HCT116 (cell line): ENCODE measurements around the gene SLC25A39. TPM values are rescaled to one million over a fixed set of nuclear protein-coding genes. Genes with fewer than 3 reads are reported as not detected.

Experiments used
- ATAC-seq: fragments of 200-7000 bp; cut with Tn5 transposase; 2 replicates; pipeline ENCODE4 v1.9.1; 2020; ENCODE audit warnings: mild to moderate bottlenecking, moderate library complexity
- BruUV-seq: library from RNA; stranded (reverse); fragments of 400-500 nt; replicated peaks from 2 replicates; lab custom pipeline; 2021; lab: Mats Ljungman, UMichigan
- CTCF ChIA-PET: fragments of 300-600 bp; sonication (Branson Sonifier 250); formaldehyde crosslinking; loops from one replicate; lab custom pipeline; 2021; ENCODE audit warnings: antibody characterized with exemption; lab: Charles Lee
- POLR2A ChIA-PET: fragments of 300-600, 350-600 bp; sonication (Branson Sonifier 250); formaldehyde crosslinking; loops from one replicate; lab custom pipeline; 2021; ENCODE audit warnings: antibody characterized with exemption; lab: Charles Lee
- RAD21 ChIA-PET, 2 experiments: fragments of 300-600 bp; sonication (Branson Sonifier 250); formaldehyde crosslinking; loops; one replicate each; lab custom pipeline; 2023; ENCODE audit warnings: low total read pairs in 2 of 2; ENCODE audit not compliant: uncharacterized antibody in 2 of 2, unreplicated experiment in 2 of 2, low non-redundant PET in 1 of 2; lab: Charles Lee
- DNase-seq: peaks from one replicate; pipeline ENCODE4 v3.0.0-alpha.2; 2010; ENCODE audit warnings: low read depth, low spot score
- H2AFZ ChIP-seq: fragments of 200-600 bp; shearing (Covaris generic), sonication (generic); 2 replicates; pipeline ENCODE4 v1.6.1; 2017; ENCODE audit warnings: low read depth, mixed run types, mixed read lengths, antibody characterized with exemption, low read length; ENCODE audit not compliant: poor library complexity, severe bottlenecking
- H3K27ac ChIP-seq: 2 replicates; pipeline ENCODE4 v1.5.1; 2012; ENCODE audit warnings: low read depth, low read length
- H3K27me3 ChIP-seq: fragments of 200-600 bp; sonication (generic); 2 replicates; pipeline ENCODE4 v1.6.1; 2016; ENCODE audit warnings: mixed run types, low read length, mixed read lengths; ENCODE audit not compliant: insufficient read depth
- H3K36me3 ChIP-seq, 2 experiments: fragments of 200-500 bp in 1 of 2; fragments of 200-600 bp in 1 of 2; sonication (Bioruptor generic) in 1 of 2; sonication (generic) in 1 of 2; 2 replicates each; pipeline versions ENCODE4 v1.5.1 to v1.6.1; 2014 to 2016; ENCODE audit warnings: low read length in 2 of 2, inconsistent platforms in 1 of 2, mixed read lengths in 1 of 2, mixed run types in 1 of 2; ENCODE audit not compliant: insufficient read depth in 2 of 2, control insufficient read depth in 1 of 2
- H3K4me1 ChIP-seq, 2 experiments: fragments of 200-600 bp in 1 of 2; sonication (generic) in 1 of 2; 2 replicates each; pipeline versions ENCODE4 v1.5.1 to v1.6.1; 2012 to 2017; ENCODE audit warnings: low read length in 2 of 2, inconsistent platforms in 1 of 2, mild to moderate bottlenecking in 1 of 2, mixed read lengths in 1 of 2, mixed run types in 1 of 2, moderate library complexity in 1 of 2; ENCODE audit not compliant: insufficient read depth in 2 of 2, control insufficient read depth in 1 of 2
- H3K4me2 ChIP-seq: fragments of 200-600 bp; sonication (generic); 2 replicates; pipeline ENCODE4 v1.6.1; 2017; ENCODE audit warnings: mixed run types, low read length, mixed read lengths
- H3K4me3 ChIP-seq, 2 experiments: fragments of 200-600 bp in 1 of 2; sonication (generic) in 1 of 2; replicated peaks in 1 of 2; 2 replicates each; pipeline ENCODE4 v1.5.1; 2011 to 2016; ENCODE audit warnings: low read length in 2 of 2, control low read depth in 1 of 2, low read depth in 1 of 2, mild to moderate bottlenecking in 1 of 2, mixed read lengths in 1 of 2, mixed run types in 1 of 2
- H3K79me2 ChIP-seq: fragments of 200-600 bp; sonication (generic); 2 replicates; pipeline ENCODE4 v1.6.1; 2017; ENCODE audit warnings: mild to moderate bottlenecking, mixed run types, low read length, moderate library complexity, mixed read lengths; ENCODE audit not compliant: insufficient read depth
- H3K9ac ChIP-seq: fragments of 200-600 bp; sonication (generic); 2 replicates; pipeline ENCODE4 v1.6.1; 2016; ENCODE audit warnings: low read length, mixed read lengths
- H3K9me2 ChIP-seq: fragments of 200-600 bp; sonication (generic), shearing (Covaris generic); 2 replicates; pipeline ENCODE4 v1.6.1; 2017; ENCODE audit warnings: mixed run types, mild to moderate bottlenecking, moderate library complexity; ENCODE audit not compliant: insufficient read depth
- H3K9me3 ChIP-seq, 2 experiments: fragments of 200-500 bp in 1 of 2; fragments of 200-600 bp in 1 of 2; sonication (Bioruptor generic) in 1 of 2; sonication (generic) in 1 of 2; 2 replicates each; pipeline ENCODE4 v1.6.1; 2014 to 2017; ENCODE audit warnings: low read length in 2 of 2, mixed read lengths in 2 of 2, inconsistent platforms in 1 of 2, low read depth in 1 of 2, mild to moderate bottlenecking in 1 of 2, mixed run types in 1 of 2, moderate library complexity in 1 of 2; ENCODE audit not compliant: control insufficient read depth in 1 of 2, insufficient read depth in 1 of 2
- H4K20me1 ChIP-seq: fragments of 200-600 bp; sonication (generic), shearing (Covaris generic); 2 replicates; pipeline ENCODE4 v1.6.1; 2017; ENCODE audit warnings: mixed run types, mild to moderate bottlenecking, moderate library complexity; ENCODE audit not compliant: insufficient read depth
- CBX3 ChIP-seq: IDR thresholded peaks from 2 replicates; pipeline ENCODE4 v1.6.1; 2012; ENCODE audit warnings: low read depth
- FOSL1 ChIP-seq: IDR thresholded peaks from 2 replicates; pipeline ENCODE4 v1.6.1; 2012; ENCODE audit warnings: low read depth
- JUND ChIP-seq: IDR thresholded peaks from 2 replicates; pipeline ENCODE4 v1.6.1; 2012
- POLR2AphosphoS5 ChIP-seq: IDR thresholded peaks from 2 replicates; pipeline ENCODE4 v1.6.1; 2011; ENCODE audit warnings: mild to moderate bottlenecking, low read depth, low read length, moderate library complexity
- SIN3A ChIP-seq: IDR thresholded peaks from 2 replicates; pipeline ENCODE4 v1.6.1; 2012; ENCODE audit warnings: low read depth
- SP1 ChIP-seq: IDR thresholded peaks from 2 replicates; pipeline ENCODE4 v1.6.1; 2012; ENCODE audit warnings: low read depth
- SRF ChIP-seq: IDR thresholded peaks from 2 replicates; pipeline ENCODE4 v1.6.1; 2012; ENCODE audit warnings: low read depth
- ZNF274 ChIP-seq: fragments of 200-500 bp; sonication (Bioruptor generic); IDR thresholded peaks from 2 replicates; pipeline ENCODE4 v1.6.1; 2014; ENCODE audit warnings: mild to moderate bottlenecking, low read depth, low read length, inconsistent platforms
- intact Hi-C: fragments of 100-400 bp; cut with micrococcal nuclease; formaldehyde crosslinking; loops from 2 replicates; pipeline ENCODE4 v1.10.0; 2022
- total RNA-seq: library from RNA; stranded (reverse); gene quantifications from one replicate; pipeline ENCODE4 v1.2.1, GENCODE V29; 2021; ENCODE audit not compliant: unreplicated experiment
- TF ChIP-seq, protein P1 (sequence below): IDR thresholded peaks from 2 replicates; pipeline ENCODE4 v1.6.1; 2011; ENCODE audit warnings: mild to moderate bottlenecking, low read length, moderate library complexity; ENCODE audit not compliant: insufficient replicate concordance; ENCODE audit errors: extremely low read depth
- TF ChIP-seq, protein P2 (sequence below): IDR thresholded peaks from 2 replicates; pipeline ENCODE4 v1.6.1; 2012

The SLC25A39 gene
- total RNA-seq, 1 experiment from 2014 or later, result 326 TPM

DNA sequence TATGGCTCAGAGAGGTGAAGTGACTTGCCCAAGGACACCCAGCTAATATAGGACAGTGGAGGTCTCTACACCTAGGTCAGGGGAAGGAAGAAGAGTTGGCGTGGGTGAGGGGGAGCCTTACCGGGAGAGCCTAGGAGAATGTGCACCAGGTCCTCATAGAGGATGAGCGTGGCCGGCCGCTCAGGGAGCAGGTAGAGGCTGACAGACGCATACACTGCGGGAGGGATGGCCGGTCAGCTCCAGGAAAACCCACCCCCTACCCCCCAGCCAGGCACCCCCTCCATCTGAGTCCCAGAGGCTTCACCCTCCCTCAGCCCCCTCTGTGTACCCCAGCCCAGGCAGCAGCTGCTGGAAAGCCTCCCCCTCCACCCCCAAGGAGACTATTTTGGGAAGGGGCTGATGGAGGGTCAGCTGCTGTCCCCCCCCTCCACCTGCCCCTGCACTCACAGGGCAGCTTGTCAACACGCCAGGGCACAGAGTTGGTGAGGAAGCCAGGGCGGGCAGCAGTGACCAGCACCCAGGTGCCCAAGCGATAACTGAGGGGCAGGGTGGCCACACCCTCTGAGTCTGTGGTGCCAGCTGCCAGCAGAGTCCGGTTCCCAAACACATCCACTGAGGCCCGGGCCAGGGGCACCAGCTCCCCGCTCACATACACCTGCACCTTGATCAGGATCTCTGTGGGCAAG, 35.0 kb upstream of the SLC25A39 start:
- no peak overlapping the region for H3K9ac ChIP-seq
- no peaks in the 10 kb centered on the region for H3K9me2 ChIP-seq
- TF ChIP-seq SIN3A, result no peak
- no peaks in the 10 kb centered on the region for H4K20me1 ChIP-seq
- H3K4me1 ChIP-seq, result peaks cover 7 to 27% of the 10 kb centered on the region in 2 experiments; a peak in 3 of 4 replicates
- no peaks in the 10 kb centered on the region for H3K9me3 ChIP-seq
- no peak overlapping the region for H3K27ac ChIP-seq
- H2AFZ ChIP-seq, result no peak overlapping the region
- no peak overlapping the region for H3K4me3 ChIP-seq
- no peaks in the 10 kb centered on the region for H3K36me3 ChIP-seq
- no peak overlapping the region for H3K4me2 ChIP-seq
- DNase-seq, result no peak
- ChIA-PET CTCF (interaction anchor here (0.9 to 1.5 kb wide), 2 partner anchors 8 to 16 kb away, joined by 3 read pairs; no protein-coding TSS in a partner anchor), POLR2A (interaction anchor here (1.0 kb wide), 1 partner anchor 191 kb away, joined by 4 read pairs; no protein-coding TSS in a partner anchor), RAD21 (no interaction called here)
- ATAC-seq, result no peak
- no peaks in the 10 kb centered on the region for H3K79me2 ChIP-seq
- BruUV-seq, result no TSS peak
- intact Hi-C loops, result loop anchor here (10.0 kb wide), 1 partner anchor 455 kb away; the partner anchor contains the start of gene MPP2
- H3K27me3 ChIP-seq, result no peaks in the 10 kb centered on the region

DNA sequence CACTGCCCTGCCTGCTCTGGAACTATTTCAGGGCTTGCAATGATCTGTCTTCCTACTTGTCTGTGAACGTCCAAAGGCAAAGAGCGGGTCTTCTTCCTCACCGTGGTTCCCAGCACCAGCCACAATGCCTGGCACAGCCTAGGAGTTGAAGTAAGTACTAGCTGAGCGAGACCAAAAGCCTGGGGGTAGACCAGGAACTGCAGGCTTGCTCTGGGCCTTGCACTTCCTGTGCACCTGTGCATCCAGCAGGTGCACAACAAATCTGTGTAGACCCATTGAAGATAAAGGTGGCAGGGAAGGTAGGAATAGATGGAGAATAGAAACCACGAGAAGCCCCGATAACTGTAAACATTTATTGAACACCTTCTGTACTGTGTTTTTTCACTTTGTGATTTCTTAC, 34.4 kb upstream of the SLC25A39 start:
- DNase-seq (no peak), ATAC-seq (no peak)
- Histone ChIP-seq H3K4me1 (peaks cover 4 to 25% of the 10 kb centered on the region in 2 experiments; a peak in 3 of 4 replicates), H3K36me3 (no peaks in the 10 kb centered on the region; a peak in 1 of 4 replicates), H3K27ac (no peak overlapping the region), H3K79me2 (no peaks in the 10 kb centered on the region), H3K9ac (no peak overlapping the region), H3K4me3 (no peak overlapping the region), H3K27me3 (no peaks in the 10 kb centered on the region), H3K9me2 (no peaks in the 10 kb centered on the region), H2AFZ (no peak overlapping the region), H4K20me1 (no peaks in the 10 kb centered on the region), H3K9me3 (no peaks in the 10 kb centered on the region), H3K4me2 (no peak overlapping the region)
- BruUV-seq, result no TSS peak
- POLR2A ChIA-PET, result interaction anchor here (1.0 kb wide), 1 partner anchor 191 kb away, joined by 4 read pairs; no protein-coding TSS in a partner anchor
- TF ChIP-seq JUND, result no peak
- TF ChIP-seq SP1, result no peak
- no peak for TF ChIP-seq SRF
- TF ChIP-seq POLR2AphosphoS5, result no peak
- no peak for TF ChIP-seq CBX3
- TF ChIP-seq, protein P1, sequence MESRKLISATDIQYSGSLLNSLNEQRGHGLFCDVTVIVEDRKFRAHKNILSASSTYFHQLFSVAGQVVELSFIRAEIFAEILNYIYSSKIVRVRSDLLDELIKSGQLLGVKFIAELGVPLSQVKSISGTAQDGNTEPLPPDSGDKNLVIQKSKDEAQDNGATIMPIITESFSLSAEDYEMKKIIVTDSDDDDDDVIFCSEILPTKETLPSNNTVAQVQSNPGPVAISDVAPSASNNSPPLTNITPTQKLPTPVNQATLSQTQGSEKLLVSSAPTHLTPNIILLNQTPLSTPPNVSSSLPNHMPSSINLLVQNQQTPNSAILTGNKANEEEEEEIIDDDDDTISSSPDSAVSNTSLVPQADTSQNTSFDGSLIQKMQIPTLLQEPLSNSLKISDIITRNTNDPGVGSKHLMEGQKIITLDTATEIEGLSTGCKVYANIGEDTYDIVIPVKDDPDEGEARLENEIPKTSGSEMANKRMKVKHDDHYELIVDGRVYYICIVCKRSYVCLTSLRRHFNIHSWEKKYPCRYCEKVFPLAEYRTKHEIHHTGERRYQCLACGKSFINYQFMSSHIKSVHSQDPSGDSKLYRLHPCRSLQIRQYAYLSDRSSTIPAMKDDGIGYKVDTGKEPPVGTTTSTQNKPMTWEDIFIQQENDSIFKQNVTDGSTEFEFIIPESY, result no peak
- TF ChIP-seq FOSL1, result no peak
- TF ChIP-seq, protein P2, sequence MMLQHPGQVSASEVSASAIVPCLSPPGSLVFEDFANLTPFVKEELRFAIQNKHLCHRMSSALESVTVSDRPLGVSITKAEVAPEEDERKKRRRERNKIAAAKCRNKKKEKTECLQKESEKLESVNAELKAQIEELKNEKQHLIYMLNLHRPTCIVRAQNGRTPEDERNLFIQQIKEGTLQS, result no peak
- no peak for TF ChIP-seq ZNF274
- RAD21 ChIA-PET, result no interaction called here
- CTCF ChIA-PET, result interaction anchor here (1.0 kb wide), 1 partner anchor 13 kb away, joined by 3 read pairs; no protein-coding TSS in a partner anchor
- intact Hi-C loops, result no loop called here
